ENCODE data around the gene STK11IP.
A peak's percentile ranks its signal among the peaks of the same experiment; 100 is the strongest.

STK11IP gene, protein sequence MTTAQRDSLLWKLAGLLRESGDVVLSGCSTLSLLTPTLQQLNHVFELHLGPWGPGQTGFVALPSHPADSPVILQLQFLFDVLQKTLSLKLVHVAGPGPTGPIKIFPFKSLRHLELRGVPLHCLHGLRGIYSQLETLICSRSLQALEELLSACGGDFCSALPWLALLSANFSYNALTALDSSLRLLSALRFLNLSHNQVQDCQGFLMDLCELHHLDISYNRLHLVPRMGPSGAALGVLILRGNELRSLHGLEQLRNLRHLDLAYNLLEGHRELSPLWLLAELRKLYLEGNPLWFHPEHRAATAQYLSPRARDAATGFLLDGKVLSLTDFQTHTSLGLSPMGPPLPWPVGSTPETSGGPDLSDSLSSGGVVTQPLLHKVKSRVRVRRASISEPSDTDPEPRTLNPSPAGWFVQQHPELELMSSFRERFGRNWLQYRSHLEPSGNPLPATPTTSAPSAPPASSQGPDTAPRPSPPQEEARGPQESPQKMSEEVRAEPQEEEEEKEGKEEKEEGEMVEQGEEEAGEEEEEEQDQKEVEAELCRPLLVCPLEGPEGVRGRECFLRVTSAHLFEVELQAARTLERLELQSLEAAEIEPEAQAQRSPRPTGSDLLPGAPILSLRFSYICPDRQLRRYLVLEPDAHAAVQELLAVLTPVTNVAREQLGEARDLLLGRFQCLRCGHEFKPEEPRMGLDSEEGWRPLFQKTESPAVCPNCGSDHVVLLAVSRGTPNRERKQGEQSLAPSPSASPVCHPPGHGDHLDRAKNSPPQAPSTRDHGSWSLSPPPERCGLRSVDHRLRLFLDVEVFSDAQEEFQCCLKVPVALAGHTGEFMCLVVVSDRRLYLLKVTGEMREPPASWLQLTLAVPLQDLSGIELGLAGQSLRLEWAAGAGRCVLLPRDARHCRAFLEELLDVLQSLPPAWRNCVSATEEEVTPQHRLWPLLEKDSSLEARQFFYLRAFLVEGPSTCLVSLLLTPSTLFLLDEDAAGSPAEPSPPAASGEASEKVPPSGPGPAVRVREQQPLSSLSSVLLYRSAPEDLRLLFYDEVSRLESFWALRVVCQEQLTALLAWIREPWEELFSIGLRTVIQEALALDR

GRCh38 chr2:219597552-219598307 lies at the start of gene STK11IP:
Gene STK11IP, plus strand, starts transcription at chr2:219597857. Its CDS starts 263 bp downstream, at chr2:219598120.
- peak; percentile 93 for DNase-seq

DNA sequence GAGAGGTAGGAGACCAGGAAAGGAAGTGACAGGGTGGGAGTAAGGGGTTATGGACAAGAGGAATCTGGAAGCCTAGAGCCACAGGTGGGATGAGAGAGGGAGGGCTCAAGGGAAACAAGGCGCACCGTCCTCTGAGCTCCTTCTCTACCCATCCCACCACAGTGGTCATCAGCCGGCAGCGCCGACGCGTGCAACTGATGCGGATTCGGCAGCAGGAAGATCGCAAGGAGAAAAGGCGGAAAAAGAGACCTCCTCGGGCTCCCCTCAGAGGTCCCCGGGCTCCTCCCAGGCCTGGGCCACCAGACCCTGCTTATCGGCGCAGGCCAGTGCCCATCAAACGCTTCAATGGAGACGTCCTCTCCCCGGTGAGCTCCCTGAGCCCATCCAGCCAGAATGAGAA lies 48.7 kb upstream of the STK11IP start:
- DNase-seq, result no peak

DNA sequence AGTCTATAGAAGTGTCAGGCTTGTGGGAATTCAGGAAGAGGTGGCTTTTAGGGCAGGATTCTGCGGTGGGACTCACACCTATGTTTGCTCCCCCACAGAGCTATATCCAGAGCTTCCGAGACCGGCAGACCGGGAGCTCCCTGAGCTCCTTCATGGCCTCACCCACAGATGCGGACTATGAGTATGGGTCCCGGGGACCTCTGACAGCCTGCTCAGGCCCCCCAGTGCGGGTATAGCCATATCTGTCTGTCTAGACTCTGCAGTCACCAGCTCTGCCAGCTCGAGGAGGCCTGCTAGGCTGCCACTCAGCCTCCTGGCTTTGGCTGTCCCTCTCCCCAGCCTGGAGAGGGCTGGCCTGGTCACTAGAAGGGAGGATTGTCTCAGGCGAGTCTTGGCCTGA lies 48.0 kb upstream of the STK11IP start:
- no peak for DNase-seq

DNA sequence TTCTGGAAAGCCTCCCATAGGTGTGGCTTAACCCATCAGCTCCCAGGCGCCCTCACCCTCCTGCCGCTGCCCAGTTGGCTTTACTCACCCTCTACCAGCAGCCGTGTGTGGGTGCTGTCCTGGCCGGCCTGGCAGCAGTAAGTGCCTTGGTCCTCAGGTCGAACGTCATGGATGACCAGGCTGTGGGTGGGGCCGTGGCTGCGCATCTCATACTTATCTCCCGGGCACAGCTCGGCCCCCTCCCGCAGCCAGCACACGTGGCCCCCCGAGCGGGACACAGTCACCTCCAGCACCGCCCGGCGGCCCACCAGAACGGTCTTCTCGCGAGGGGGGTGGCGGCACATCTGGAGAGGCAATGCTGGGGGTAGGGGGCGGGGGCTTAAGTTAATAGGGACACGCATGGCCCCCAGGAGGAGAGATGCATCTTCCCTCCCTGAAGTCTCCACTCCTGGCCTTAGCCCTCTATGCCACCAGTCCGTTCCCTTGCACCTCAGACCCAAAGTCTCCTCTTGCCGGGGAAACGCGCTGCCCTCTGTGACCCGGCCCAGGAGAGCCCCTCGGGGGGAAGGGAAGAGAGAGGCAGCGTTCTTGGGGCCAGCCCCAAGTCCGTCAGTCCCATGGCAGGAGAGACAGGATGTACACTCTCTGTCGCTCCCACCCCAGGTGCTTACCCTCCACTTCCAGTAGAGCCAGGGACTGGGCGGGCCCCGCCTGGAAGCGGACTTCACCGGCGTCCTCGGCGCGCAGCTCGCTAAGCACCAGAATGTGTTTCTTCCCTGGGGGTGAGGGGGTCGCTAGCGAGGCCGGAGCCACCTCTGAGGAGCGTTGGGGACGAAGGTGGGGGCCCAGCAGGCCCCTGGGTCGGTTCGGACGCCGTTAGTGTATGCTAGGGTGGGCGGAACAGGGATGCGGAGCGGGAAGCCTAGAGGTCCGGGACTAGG lies 45.9 kb upstream of the STK11IP start:
- peak; percentile 86 for DNase-seq

DNA sequence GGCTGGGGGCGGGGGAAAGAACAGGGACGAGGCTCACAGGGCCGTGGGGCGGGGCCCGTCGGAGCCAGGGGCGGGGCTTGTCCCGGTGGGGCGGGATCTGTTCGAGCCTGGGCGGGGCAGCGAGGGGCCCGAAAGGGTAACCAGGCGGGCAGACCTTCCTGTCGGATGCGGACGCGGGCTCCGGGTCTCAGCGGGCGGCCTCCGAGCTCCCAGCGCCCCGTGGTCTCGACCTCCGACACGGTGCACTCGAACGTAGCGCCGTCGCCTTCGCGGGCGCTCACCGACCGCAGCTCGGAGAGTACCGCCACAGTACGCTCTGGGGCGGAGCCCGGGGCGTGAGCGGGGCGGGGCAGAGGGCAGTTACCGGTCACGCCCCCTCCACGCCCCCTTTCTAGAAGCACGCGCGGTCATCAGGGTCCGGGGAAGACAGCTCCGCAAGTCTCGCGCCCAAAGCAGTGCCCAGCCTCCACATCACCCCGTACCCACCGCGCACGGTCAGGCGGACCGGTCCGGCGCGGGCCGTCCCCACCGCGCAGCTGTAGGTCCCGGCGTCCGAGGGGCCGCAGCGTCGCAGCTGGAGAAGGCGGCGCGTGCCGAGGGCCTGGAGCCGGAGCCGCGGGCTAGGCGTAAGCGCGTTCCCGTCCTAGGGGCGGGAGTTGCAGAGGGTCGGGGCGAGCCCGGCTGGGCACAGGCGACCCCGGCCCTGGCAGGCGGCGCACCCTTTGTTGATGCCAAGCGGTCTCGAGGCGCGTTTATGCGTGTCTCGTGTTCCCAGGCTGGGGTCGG lies 45.1 kb upstream of the STK11IP start:
- peak; percentile 86 for DNase-seq

GRCh38 chr2:219553168-219553417 lies 44.6 kb upstream of the STK11IP start:
- DNase-seq, result no peak

DNA sequence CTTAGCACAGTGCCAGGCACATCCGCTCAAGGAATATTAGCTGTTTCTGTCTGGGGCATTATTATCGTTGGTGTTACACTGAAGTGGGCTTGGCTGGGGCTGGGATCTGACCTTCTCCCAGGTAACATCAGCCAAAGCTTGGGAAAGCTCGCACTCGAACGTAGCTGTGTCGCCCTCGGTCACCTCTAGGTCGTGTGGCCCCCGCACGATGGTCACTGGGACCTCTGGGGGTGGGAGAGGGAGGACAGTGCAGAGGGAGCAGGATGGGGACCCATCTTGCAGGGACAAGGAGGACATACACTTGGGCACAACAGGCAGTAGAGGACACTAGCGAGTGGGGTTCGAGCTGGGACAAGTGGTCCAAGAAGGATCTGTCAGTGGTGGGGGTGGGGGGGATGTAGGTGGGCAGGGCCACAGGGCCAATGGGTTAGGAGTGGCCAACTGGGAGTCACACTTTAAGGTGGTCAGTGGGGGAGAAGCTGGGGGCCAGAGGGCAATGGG lies 44.1 kb upstream of the STK11IP start:
- DNase-seq, result no peak

DNA sequence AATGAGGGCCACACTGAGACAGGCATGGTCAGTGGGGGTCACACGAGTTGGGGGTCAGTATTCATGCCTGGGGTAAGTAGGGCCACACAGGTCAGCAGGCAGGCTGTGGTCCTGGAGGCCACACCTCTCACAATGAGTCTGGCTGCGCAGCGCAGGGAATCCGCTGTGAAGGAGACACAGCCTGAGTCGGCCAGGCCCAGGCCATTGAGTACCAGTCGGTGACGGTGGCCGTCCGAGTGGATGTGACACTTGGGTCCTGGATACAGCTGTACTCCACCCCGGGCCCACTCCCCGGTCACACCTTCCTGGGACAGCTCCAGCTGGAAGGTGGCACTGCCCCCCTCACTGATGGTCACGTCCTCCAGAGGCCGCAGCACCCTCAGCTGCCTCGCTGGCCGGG lies 43.3 kb upstream of the STK11IP start:
- no peak for DNase-seq

DNA sequence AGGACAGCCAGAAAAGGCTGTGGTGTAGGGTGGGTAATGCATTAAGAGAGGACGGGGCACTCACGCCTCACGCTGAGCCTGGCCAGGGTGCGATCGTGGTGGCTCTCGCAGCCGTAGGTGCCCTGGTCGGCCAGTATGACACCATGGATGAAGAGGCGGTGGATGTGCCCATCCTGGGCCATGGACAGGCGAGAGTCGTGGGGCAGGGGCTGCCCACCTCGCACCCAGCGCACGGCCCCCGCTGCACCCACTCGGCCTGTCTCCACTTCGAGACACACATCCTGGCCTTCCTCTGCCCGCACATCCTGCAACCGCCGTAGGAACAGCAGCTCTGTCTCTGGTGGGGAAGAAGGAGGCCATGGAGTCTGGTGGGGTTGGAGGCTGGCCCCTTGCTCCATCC lies 41.7 kb upstream of the STK11IP start:
- DNase-seq, result no peak

DNA sequence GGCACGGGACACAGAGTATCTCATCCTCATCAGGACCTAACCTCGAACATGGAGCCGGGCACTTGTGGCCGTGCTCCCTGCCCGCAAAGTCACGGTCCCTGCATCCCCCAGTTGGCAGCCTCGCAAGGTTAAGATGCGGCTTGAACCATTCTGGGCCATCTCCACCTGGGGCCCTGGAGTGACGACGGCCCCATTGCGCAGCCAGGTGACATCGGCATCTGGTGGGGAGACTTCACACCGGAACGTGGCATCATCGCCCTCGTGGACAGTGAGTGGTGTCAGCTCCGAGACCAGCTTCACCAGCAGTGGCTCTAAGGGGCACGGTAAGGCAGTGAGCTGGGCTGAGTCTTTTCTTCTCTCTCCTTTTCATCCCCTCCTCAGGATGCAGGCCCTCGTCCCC lies 41.2 kb upstream of the STK11IP start:
- DNase-seq, result no peak

GRCh38 chr2:219557320-219557719 lies 40.3 kb upstream of the STK11IP start:
- no peak for DNase-seq

DNA sequence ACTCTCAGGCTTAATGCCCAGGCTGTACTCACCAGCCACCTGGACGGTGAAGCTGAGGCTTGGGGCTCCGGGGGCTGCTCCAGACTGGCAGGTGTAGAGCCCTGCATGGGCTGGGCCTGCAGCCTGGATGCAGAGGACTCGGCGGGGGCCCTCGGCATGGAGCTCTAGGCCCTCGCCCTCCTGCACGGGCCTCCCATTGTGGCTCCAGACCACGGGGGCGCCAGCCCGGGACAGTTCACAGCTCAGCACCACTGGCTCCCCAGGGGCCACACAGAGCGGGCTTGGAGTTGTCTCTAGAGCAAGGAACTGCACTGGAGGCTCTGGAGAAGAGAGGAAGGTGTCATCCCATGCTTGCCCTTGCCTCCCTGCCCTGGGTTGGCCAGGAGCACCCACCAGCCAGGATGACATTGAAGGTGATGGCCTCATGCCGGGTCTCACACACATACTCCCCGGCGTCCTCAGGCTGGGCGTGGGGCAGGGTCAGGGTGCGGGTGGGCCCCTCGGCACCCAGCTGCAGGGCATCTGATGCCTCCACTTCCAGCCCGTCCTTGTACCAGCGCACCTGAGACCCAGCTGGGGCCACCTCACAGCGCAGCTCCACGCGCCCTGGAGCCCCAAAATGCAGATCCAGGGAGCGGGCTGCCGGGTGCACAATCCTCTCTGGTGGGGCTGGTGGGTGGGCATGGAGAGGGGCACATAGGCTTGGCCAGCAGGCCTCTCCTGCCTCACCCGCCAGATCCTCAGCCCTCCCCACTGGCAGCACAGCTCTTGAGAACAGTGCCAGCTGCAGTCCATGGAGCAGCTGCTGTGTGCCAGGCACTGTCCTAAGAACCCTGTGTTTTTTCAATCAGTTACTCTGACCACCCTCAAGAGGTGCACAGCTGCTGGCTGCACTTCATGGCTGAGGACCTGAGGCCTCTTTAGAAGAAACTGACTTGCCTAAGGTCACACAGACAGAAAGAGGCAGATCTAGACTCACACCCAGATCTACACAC lies 39.6 kb upstream of the STK11IP start:
- no peak for DNase-seq

DNA sequence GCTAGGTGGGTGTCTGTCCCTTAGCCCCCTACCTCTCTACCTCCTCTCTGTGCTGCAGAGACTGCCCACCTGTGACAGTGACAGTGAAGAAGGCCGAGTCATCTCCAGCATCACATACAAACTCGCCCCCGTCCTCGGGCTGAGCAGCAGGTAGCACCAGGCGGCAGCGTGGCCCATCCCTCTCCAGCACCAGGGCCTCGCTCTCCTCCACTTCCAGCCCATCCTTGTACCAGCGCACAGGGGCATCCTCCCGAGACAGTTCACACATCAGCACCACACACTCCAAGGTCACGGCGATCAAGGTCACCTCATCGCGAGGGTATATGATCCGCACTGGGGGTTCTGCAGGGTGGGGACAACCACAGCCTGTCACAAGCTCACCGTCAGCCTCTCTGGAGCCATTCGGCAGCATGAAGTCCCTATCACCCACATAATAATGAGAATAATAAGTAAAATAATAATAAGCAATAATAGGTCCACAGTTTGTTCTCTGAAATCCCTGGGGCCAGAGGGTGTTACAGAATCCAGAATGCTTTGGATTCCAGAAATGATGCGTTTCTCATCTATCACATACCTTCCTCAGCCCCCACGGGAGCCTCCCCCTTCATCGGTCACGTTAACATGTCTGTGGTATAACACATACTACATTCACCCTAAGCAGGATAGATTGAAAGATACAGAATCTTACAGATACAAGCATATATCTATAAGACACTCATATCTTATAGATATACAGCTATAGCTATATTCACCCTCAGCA lies 38.3 kb upstream of the STK11IP start:
- DNase-seq, result no peak

- DNase-seq, result no peak
Observed at GRCh38 chr2:219560037-219560892, 37.4 kb upstream of the STK11IP start.

GRCh38 chr2:219560893-219561178 lies 36.8 kb upstream of the STK11IP start:
- no peak for DNase-seq

- DNase-seq, result no peak
Observed at GRCh38 chr2:219561179-219562048, 36.2 kb upstream of the STK11IP start.

Data from NCI-H748 treated with DMSO at 0.1 percent for 48 hours (cell line).